NCI-H1105 (cell line): Measurements from ENCODE around the gene SPON2.

Experiments
- DNase-seq: peaks from one replicate; lab custom pipeline; 2025; lab: John Stamatoyannopoulos, UW

SPON2 gene

GRCh38 chr4:1172228-1172851 is at the start of gene SPON2:
TSS of gene SPON2 (minus strand) at chr4:1172583.
- no peak for DNase-seq

DNA sequence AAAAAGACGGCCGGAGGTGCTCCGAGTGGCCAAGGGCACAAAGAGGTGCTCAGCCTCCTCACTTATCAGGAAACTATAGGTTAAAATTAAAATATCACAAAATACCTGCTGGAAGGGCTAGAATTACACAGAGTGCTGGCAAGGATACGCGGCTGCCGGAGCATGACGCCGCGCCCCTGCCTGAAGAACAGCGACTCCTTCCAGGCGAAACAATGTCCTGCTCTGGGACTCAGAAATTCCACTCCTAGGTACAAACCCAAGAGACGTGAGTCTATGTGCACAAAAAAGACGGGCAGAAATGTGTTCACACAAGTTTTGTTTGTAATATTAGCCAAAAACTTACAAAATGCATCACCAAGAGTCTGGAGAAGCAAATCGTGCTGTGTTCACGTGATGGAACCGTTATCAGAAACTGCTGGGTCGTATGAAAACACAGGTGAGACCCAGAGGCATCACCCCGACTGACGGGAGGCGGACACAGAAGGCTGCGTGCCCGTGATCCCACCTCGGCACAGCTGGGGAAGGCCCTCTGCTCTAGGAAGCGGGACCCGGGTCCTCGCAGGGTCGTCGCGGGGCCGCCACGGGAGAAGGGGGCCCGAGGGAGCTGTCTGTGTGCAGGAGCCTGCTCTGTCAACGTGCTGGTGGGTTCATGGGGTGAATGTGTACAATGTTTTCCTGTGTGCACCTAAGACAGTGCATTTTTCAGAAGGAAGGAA is 48.9 kb upstream of the SPON2 start:
- DNase-seq = no peak

DNA sequence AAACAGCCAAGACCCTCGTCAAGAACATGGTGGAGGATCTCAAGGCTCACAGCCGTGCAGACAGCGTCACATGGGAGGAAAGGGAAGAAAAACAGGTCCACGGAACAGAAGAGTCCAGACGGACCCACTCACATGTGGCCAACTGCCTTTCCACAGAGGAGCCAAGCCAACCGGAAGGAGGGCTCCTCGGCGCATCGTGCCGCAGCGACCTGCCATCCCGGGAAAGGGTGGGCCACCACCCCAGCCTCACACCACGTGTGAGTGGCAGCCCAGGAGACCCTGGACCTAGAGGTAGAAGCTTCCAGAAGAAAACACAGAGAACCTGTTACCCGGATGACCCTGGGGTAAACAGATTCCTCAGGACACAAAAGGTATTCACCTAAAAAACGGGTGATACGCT is 48.2 kb upstream of the SPON2 start:
- no peak for DNase-seq

DNA sequence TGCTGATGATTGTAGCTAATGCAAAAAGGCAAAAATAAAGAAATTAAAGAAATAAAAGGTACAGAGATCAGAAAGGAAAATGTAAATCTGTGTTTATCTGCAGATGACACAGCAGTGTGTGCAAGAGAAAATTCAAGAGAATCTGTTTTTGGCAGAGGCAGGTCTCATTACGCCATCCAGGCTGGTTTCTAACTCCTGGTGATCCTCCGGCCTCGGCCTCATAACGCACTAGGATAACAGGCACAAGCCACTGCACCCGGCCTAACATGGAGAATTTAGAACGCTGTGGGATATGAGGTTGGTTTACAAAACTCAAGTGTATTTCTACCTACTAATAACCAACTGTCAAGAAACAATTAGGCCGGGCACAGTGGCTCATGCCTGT is 47.2 kb upstream of the SPON2 start:
- no peak for DNase-seq

DNA sequence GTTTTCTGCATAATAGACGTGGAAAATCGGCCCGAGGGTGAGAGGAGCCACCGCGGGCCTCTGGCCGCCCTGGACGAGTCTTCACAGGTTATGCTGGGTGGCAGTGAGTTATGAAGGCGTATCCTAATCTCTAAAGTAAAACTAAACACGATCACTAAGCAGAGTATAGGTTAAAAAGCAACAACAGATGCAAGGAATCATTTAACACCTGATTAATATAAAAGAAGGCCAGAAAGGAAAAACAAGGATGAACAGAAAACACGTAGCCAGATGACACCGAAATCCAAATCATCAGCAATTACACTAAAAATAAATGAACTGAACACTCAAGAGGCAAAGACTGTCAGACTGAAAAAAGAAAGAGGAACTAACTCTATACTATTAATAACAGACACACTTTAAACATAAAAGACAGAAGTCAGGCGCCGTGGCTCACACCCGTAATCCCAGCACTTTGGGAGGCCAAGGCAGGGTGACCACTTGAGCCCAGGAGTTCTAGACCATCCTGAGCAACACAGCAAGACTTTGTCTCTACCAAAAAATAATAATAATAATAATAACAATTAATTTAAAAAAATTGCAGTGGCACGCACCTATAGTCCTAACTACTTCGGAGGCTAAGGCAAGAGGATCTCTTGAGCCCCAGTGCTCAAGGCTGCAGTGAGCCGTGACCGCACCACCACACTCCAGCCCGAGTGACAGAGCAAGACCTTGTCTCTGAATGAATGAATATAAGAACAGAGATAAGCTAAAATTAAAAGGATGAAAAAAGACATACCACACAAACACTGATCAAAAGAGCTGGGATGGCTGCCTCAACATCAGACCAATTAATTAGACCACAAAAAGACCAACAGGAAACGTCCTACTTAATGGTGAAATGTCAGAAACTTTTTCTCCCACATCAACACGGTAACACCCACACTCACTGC is 46.5 kb upstream of the SPON2 start:
- no peak for DNase-seq

DNA sequence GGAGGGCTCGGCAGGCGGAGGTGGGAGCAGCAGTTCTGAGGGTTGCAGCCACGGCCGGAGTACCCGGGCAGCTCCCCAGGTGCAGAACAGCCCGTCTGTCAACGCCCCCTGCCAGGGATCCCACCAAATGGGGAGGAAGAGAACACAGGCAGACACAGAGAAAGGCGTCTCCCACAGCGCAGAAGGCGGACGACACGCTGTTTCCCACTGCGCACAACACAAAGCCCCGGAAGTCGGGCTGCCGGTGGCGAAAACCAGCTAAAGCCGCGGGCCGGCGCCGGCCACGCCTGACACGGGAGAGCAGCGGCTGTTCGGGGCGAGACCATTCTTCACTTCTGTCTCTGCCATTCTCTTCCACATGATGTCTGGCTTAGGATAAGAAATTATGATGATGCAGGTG is 45.0 kb upstream of the SPON2 start:
- no peak for DNase-seq

- no peak for DNase-seq
Measured at GRCh38 chr4:1216869-1217294, 44.5 kb upstream of the SPON2 start.

- DNase-seq = no peak
Measured at GRCh38 chr4:1216076-1216614, 43.8 kb upstream of the SPON2 start.

- DNase-seq = no peak
Measured at GRCh38 chr4:1215141-1216075, 43.0 kb upstream of the SPON2 start.

GRCh38 chr4:1214101-1215095 is 42.0 kb upstream of the SPON2 start:
- DNase-seq = no peak

GRCh38 chr4:1213336-1213995 is 41.1 kb upstream of the SPON2 start:
- DNase-seq = no peak

DNA sequence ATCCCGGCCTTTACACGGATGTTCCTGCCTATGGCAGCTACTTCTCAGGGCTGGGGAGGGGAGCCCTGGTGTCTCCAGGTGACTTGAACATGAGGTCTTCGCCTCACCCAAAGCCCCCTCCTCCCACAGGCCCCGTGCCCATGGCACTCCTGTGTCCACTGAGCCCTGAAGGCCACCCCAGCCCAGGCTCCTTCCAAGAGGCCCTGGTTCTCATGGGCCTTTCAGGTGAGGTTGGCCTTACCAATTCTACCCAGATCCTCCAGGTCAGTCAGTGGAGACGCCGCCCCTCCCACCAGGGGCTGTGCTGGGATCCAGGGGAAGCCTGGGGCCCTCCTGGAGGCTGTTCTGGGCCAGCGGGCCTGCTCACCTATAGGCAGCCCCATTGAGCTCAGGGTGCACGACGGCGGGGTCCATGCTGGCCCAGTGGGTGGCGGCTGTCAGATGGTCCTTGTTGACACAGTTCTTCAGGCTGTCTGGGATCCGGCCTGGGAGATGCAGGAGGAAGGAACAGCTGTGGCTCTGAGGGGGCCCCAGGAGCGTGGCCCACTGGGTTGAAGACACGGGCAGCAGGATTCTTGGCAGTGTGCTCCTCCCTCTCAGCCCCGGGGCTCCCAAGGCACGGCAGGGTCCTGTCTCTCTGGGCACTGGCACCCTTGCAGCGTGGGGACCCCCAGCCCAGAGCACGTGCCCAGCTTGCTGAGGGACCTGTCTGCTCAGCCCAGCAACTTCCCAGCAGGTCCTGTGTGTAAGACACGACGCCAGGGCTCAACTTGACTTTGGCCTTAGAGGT is 40.4 kb upstream of the SPON2 start:
- DNase-seq = no peak

GRCh38 chr4:1211891-1212545 is 39.6 kb upstream of the SPON2 start:
- no peak for DNase-seq

DNA sequence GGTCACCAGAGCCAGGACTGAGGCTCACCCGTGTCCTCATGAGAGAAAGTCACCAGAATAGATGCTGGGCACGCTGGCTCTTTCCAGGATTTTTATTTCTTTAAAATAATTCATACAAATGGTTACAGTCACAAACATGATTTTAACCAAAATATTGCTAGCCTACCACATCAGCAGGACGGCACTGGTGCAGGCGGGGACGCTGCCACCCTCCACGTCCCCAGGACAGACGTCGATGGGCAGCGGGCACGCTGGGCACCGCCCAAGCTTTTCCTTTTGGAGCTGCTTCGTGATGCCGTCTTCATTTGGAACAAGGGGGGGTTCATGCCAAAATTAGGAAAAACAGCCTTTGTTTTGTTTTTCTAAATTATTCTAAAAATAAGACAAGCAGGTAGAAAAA is 39.0 kb upstream of the SPON2 start:
- no peak for DNase-seq

DNA sequence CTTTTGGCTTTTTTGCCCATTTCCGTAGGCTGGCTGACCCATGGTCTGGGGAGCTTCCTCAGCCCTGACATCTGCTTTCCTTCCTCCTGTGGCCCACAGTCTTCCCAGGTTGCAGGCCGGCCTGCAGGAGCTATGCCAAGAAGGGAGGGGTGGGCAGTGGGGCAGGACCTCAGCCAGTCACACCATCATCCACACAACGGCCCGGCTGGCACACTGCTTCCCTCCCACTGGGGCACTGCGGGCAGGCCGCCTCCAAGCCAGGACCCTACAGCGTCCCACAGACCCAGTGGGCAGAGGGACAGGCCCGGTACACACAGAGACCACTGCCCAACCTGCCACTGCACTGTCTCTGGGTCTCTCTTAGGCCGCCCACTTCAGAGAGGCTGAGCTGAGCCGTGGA is 38.6 kb upstream of the SPON2 start:
- no peak for DNase-seq

- no peak for DNase-seq
Measured at GRCh38 chr4:1210241-1210841, 38.0 kb upstream of the SPON2 start.

DNA sequence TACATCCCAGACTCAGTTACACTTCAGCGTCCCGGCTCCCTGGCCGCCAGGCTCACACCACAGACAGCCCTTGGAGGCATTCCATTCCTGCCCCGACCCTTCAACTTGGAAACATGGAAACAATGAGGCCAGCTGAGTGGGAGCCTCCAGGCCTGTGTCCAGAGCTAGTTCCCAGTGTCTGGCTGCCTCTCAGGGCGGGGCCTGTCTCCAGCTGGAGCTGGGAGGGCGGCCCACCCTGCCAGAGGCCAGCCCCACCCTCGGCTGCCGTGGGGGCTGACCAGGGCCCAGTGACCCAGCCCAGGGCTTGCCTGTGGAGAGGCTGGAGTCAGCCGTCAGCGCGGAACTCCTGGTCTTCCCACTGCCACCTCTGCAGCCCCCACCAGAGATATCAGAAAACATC is 37.4 kb upstream of the SPON2 start:
- DNase-seq = no peak
